GM19193 (cell line): ENCODE measurements around the gene DFFB.

ENCODE experiments used
- POLR2A ChIP-seq: IDR thresholded peaks from 4 replicates; pipeline ENCODE4 v1.6.1; 2011; ENCODE audit not compliant: insufficient read depth, insufficient read length; ENCODE audit errors: extremely low read depth

Gene DFFB

DNA sequence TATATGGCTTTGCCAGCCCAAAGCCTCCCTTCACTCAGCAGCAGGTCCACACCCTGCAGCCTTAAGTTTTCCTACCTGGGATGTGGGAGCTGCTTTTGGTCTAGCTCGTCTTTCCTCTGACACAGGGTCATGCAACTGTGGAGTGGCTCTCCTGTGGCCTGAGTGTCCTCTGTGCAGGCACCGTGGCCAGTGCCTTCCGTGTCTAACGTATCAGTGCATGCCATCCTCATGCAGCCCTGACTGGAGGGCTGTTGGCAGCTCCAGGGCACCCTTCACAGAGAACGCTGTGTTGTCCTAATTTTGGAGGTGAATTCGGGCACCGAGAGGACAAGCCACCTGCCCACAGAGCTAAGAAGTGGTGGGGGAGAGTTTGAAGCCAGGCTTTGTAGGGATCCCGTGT, 68.5 kb downstream of the DFFB start:
- no peak for TF ChIP-seq POLR2A

DNA sequence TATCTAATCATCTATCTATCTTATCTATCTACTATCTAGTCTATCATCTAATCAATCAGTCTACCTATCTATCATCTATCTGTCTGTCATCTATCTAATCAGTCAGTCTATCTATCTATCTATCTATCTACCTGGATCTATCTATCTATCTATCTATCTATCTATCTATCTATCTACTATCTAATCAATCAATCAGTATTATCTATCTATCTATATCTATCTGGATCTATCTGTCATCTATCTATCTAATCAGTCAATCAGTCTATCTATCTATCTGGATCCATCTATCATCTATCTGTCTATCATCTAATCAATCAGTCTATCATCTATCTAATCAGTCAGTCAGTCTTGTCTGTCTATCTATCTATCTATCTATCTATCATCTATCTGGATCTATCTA, 69.7 kb downstream of the DFFB start:
- TF ChIP-seq POLR2A = no peak

DNA sequence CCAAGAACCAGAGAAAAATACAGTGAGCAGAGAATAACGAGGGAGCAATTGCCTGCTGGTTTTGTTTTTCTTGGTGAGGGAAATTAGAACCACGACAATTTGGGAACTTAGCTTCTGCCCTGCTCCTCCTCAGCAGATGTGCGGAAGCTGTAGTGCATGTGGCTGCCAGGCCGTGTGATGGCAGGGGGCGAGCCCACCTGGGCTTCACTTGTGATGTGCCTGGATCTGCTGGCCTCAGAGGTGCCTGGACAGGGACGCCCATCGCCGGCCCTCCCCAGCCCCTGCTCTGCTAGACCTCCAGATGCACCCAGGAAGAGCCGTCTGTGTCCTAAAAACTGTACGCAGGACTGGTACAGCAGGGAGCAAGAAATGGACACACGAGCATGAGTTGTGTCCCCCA, 71.3 kb downstream of the DFFB start:
- no peak for TF ChIP-seq POLR2A

DNA sequence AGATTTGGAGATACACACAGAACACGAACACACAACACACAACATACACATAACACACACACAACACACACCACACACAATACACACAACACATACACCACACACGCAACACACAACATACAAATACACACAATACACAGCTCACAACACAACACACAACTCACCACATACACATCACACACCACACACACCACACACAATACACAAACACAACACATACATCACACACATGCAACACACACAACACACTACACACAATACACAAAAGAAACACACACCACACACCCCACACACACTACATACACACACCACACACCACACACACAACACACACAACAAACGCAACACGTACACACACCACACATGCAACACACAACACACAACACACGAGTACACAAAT, 71.8 kb downstream of the DFFB start:
- no peak for TF ChIP-seq POLR2A

DNA sequence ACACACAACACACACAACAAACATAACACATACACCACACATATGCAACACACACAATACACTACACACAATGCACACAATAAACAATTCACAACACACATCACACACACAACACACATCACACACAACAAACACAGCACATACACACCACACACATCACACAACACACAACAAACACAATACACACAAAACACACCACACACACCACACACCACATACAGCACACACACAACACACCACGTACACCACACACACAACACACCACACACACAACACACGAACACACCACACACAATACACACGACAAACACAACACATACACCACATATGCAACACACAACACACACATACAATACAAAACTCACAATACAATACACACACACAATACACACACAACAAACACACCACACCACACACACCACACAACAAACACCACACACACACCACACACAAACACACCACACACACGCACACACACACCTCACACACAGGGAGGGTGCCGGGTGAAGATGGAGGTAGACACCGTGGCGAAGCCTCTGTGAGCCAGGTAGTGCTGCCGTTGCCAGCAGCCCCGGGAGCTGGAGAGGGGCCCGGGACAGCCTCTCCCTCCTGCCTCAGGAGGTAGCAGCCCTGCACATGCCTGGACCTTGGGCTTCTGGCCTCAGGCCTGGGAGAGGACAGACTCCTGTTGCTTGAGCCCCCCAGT, 73.2 kb downstream of the DFFB start:
- TF ChIP-seq POLR2A = no peak

DNA sequence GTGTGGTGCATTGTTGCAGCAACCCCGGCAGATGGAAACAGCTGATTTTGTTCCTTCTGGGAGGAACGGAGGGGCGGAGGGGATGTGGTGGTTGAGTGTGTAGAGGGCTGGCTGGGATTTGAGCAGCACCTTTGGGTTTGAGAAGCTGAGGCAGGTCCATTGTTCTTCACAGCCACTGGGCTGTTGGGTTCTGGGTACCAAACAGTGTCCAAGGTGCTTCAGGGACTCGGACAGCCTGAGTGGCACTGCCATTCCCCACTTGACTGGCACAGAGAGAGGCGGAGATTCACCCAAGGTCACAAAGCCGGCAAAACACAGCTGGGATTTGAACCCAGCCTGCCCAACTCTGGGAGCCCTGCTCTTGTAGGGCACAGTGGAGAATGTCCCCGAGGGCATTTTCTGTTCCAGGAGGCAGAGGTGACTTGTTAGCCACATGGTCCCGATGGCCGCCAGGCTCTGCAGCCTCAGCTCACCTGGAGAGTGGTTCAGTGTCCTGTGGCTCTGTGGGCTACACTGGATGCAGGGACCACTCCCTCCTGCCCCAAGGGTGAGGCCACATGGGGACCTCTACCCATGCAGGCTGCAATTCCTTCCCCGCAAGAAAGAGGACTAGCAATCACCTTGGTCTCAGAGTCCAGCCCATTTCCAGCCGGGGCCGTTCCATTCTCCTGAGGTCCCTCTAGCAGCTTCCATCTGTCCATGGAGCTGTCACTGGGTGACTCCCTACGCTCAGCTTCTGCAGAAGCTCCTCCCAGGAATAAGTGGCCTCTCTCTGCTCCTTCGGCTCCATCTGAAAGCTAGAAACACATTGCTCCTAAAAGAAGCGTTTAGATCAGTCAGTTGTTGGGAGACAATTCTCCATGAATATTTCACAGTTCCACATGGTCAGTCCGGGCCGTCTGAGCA, 74.0 kb downstream of the DFFB start:
- no peak for TF ChIP-seq POLR2A

DNA sequence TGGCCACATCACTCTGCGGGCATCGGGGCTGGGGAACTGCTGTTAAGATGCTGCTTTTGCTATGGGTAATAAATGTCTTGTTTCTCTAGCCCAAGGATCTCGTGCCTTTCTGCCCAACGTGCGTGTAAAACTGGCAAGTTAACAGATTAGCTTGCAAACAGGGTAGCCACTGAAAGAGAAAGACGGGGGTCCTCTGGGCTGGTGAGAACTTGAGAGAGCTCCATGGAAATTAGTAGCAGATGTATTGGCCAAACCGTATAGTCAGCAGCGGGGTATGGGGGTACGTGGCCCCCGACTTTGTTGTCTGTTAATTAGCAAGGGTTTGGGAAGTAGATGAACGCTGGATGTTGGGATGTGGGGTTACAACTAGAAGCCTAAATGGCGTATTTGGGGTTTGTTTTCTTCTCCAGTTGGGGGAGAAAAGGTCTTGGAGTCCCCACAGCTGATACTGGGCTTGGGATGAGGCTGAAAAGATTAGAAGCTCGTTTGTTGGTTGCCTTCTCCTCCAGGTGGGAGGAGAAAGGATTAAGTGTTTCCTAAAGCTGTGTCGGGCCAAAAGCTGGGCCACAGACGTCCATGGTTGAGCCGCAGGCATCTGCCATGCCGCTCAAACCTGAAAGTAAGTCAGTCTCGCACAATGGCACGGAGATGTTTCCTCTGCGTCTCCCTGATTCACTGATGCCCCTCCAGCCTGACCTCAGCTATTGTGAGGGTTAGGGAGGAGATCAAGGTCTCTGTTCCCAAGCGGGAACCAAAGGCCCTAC, 75.1 kb downstream of the DFFB start:
- no peak for TF ChIP-seq POLR2A
